Stimulated activated CD8-positive, alpha-beta memory T cell treated with anti-CD3 and anti-CD28 coated beads, Interleukin-15, amount 100 ng/mL, for 4 hours (primary cell): ENCODE results near the gene DNLZ.
"Not testable (repeated sequence)": the region's sequence is repeated elsewhere in the genome, so short reads cannot be mapped to it uniquely, and the experiment has no call there.

Experiments
- DNase-seq, 2 donors: peaks; one replicate each; pipeline ENCODE4 v3.0.0-alpha.2; 2020; ENCODE audit warnings: low read depth in 2 of 2

The DNLZ gene

DNA sequence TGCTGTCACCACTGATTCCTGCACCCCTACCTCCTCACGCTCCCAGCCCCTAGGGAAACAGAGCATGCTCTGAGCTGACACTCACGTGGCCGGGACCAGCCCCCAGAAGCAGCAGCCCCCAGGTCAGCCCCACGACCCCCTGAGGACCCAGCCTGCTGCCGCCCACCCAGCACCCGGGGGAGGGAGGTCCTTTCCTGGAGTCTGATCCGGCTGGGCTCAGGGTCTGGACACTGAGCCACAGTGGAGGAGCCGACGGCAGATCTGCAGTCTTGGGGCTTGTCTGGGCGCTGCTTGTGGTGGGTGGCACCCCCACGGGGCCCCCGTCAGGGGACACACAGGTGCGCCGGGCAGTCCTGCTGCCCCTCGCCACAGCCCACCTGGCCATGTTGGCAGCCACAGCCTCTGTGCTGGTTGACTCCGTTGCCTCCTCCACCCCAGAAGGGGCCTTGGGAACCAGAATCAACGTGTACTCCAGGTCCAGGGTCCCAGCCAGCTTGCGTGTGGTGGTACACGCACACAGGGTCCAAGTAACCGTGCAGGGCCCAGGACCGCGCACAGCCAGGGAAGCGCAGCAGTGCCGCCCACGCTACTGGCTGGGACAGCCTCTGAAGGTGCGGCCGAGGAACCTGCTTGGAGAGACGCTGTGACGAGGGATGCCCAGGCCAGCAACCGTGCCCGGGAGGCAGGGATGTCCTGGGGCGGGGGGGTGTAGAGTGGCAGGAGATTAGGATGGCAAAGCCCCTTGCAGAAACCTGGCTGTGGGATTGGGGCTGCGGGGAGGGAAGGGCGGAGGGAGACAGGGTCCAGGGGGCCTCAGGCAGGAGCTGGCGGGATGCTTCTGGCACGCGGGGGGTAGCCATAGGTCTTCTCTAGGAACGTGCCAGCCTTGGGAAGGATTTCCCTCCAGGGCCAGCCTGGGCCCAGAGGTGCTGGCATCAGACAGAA, 3.5 kb downstream of the DNLZ start:
- DNase-seq, result no peak

DNA sequence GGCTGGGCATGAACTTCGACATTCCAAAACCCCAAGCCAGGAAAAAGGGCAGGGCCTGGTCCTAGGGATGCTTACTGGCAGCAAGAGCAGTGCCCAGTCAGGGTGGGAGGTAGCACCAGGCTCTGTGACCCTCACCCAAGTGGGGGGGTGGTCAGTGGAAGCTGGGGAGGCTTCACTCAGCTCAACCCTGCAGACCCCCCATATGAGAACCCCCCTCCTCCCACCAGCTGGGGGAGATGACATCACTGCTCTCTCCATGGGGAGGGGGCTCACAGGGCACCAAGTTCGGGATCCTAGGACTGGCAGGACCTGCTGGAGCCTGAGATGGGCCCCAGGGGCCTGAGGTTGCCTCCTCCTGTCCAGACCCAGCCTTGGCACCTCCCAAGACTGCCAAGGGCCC, 4.7 kb downstream of the DNLZ start:
- no peak for DNase-seq

DNA sequence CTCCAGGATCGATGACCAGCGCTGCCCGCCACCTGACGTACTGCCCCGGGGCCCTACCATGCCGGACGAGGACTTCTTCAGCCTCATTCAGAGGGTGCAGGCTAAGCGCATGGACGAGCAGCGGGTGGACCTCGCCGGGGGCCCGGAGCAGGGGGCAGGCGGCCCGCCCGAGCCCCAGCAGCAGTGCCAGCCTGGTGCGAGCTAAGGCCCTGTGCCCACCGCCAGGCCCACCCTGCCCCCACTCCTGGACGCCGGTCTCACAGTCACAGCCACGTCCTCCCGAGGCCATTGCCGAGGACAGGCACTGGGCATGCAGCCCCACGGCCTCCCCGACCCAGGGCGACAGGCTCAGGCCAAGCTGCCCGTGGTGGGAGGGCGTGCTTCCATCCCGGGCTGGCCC, 5.5 kb downstream of the DNLZ start:
- DNase-seq, result no peak

DNA sequence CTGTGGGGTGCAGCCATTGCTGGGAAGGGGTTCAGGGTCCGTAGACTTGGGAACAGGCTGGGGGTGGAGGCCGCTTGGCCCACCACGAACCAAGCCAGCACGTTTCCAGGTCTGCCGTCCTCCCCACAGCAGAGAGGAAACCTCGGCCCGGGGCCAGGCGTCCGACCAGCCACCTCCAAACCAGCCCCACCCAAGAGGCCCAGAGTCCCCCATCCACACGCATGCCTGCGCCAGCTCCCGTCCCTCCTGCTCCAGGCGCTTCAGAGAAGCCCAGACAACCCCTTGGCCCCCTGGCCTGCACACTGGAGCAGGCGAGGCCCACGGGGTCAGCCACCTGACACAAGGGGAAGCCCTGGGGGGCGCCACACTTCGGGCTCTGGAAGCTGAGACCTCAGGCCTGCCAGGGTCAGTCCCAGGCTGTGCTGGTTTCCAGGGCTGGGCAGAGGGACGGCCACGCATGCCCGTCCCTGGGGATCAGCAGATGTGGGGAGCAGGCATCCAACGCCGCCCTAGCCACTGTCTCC, 6.3 kb downstream of the DNLZ start:
- DNase-seq, result no peak

DNA sequence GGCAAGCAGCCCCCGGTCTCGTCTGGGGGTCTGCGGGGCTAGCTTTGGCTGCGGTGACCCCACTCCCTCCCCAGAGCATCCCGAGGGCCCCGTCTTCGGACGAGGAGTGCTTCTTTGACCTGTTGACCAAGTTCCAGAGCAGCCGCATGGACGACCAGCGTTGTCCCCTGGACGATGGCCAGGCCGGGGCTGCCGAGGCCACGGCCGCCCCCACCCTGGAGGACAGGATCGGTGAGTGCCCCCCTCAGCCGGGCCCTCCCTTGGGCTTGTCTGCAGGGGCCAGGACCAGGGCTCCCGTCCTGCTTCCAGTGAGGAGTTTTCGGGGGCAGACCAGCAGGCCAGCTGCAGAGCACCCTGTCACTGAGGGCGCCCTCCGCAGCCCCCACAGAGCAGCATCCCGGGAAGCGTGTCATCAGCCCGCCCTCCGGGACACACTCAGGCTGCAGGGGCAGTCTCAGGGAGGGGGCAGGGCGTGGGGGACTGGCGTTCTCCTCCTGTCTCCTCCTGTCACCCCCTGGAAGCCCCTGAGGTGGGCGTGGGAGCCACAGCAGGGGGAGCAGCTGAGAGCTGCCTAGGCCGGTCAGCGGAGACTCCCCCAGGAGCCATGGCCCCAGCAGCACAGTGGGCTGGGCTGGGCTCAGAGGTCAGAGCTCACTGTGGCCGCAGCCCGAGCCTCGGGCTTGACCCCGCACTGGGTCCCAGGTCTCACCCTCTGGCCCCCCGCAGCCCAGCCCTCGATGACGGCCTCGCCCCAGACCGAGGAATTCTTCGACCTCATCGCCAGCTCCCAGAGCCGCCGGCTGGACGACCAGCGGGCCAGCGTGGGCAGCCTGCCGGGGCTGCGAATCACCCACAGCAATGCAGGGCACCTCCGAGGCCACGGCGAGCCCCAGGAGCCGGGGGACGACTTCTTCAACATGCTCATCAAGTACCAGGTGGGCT, 7.7 kb downstream of the DNLZ start:
- no peak for DNase-seq

DNA sequence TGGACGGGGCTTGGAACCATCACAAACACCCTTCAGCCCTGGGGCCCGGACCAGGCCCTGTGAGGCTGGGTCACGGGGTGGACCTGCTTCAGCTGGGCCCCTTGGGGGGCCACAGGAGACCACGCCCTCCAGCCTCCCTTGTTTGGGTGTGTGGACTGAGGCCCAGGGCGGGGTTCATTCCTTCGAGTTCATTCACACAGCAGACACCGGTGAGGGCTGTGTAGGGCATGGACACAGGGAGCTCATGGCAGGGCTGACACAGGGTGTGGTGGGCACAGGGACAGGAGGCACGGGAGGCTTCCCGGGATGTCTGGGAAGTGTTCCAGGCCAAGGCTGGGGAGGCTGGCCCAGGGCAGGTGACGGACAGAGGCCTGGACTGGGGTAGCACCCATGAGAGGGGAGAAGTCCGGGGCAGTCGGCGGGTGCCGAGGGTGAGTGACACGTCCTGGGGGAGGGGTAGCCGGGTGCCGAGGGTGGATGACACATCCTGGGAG, 8.9 kb downstream of the DNLZ start:
- DNase-seq, result no peak

DNA sequence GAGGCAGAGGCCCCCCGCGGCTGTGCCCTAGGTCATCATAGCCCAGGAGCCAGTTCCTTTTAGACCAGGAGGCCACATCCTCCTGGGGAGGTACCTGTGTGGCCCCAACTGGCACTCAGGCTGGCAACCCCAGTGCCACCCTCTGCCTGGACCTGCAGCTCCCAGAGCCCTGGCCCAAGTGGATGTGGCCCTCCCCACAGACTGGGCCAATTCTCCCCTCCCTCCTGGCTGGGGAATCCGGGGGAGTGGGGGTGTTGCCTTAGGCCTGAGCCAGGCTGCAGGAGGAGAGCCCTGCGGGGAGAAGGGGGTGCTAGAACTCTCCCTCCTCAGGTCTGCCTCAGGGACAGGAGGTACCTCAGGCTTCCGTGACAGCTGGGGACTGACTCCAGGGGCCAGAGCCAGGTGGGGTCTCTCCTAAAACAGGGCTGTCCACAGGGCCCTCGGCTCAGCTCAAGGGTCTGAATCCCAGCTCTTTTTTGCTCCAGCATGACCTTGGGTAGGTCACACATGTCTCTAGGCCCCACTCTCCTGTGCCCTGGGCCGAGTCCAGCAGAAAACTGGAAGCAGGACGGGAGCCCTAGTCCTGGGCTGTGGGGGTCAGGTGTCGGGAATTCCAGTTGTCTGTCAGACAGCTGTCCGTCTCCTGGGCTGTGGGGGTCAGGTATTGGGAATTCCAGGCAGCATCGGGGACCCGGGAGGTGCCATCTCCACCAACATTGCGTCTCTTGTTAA, 9.6 kb downstream of the DNLZ start:
- no peak for DNase-seq

DNA sequence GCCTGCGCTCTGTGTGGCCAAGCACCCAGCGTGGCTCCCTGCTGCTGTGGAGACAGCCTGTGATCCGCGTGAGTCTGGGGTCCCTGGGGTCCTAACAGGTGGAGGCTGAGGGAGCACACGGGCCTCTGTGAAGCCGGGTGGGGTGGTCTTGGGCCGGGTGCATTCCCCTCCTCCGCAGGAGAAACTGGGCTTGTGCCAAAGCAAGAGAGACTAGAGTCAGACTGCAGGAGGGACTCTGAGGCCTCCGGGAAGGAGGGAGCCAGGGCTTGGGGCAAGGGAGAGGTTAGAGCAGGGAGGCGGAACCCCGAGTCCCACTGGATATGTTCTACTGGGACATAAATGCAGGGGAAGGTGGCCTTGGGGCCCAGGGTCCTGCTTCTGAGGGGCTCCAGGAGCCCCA, 10.5 kb downstream of the DNLZ start:
- DNase-seq, result no peak

DNA sequence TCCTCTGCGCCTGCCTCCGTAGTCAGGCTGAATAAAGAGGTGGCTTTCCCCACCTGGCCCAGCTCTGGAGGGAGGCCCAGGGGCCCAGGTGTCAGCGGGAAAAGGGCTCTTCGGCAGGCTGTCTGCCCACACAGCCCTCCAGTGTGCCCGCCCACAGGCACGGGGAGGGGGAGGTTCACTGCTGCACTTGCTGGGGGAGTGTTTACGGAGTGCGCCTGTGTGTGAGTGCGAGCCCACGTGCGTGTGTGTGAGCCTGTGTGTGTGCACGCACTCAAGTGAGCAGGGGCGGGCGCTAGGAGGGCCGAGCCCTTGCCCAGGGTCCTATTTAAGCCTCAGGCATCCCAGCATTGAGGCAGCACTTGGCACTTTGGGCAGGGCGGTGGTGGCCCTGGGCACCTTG, 10.9 kb downstream of the DNLZ start:
- DNase-seq, result no peak

DNA sequence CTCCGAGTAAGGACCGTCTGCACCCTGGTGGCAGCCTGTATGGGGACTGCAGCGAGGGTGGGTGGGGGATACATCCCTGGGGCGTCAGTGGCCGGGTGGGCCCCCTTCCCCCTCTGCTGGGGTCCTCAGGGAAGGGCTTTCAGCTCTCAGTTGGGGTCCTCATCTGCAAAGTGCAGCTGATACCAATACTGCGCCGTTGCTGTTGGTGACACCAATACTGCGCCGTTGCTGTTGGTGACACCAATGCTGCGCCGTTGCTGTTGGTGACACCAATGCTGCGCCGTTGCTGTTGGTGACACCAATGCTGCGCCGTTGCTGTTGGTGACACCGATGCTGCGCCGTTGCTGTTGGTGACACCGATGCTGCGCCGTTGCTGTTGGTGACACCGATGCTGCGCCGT, 11.7 kb downstream of the DNLZ start:
- DNase-seq, result not testable (repeated sequence)

DNA sequence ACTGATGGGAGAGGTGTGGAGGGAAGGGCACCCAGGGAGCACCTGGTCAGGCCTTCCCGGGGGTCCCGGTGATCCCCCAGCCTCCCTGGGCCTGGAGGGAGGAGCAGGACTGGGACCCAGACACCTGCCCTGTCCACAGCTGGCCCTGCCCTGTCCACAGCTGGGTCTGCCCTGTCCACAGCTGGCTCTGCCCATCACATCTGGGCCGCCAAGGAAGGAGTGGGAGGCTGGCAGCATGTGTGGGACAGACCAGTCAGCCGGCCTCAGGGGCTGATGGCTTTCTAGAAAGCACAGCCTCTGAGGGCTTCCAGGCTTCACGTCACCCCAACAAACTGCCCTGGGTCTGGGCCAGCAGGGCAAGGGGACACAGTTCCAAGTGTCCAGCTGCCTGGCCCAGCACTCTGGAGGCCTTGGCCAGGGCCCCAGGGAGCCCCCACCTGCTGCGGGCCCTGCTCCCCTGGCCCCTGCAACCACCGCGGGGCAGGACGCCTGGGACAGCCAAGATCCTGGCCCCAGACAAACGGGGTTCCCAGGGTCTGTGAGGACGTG, 12.2 kb downstream of the DNLZ start:
- DNase-seq, result no peak

DNA sequence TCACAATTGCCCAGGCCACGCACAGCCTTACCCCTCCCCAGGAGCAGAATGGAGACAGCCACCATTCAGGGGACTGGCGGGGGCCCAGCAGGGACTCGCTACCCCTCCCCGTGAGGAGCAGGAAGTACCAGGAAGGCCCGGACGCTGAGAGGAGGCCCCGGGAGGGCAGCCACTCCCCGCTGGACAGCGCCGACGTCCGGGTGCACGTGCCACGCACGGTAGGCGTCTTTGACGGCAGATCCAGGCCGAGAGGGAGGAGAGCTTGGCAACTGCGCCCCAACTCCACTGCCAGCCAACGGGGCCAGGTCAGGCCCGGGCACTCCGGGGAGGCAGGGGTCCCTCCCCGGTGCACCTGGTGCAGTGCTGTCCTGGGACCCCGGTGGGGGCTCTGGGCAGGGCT, 14.0 kb downstream of the DNLZ start:
- DNase-seq, result no peak

DNA sequence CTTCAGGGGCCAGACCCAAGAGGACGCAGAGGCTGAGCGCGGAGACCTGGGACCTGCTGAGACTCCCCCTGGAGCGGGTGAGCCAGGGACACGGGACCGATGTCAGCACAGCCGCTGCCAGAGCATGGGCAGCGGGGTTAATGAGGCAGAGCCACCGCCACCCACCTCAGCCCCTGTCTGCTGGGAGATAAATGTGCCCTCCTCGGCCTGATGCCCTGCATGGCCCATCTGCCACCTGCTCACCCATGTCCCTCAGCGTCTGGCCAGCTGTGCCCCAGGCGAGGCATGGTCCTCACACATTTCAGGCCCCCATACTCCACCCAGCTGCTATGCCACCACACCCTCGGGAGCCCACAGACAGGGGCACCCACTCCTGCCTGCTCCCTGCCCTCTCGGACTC, 14.9 kb downstream of the DNLZ start:
- no peak for DNase-seq

DNA sequence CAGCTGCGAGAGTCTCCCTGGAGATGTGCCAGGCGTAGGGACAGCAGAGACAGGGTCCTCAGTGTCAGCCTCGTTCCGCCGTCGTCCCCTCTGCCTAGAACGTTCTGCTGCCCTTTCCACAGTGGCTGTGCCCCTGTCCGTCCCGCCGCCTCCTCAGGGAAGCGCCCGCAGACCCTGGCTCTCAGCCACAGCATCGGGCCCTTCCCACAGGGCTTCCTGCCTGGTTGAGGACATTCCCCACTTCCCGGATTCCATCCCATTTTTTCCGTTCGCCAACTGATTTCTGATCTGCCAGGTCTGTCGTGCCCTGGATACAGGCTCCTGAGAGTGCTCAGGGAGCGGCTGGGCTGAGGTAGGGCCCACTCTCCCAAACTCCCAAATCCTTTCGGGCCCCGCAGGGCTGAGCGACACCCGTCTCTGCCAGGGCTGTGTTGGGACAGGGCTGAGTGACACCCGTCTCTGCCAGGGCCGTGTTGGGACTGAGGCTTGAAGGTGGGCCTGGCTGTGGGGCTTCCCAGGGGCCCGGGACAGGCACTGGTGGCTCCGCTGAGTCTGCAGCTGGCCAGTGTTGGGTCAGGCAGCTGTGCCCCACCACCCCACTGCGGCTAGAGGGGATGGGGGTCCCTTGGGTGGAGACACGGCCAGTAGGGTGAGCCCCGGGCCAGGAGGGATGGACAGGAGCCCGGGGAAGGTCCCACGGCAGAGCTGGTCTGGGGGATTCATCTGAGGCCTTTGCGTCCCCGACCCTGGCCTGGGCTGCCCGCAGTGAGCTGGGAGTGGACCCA, 15.9 kb downstream of the DNLZ start:
- DNase-seq, result no peak

DNA sequence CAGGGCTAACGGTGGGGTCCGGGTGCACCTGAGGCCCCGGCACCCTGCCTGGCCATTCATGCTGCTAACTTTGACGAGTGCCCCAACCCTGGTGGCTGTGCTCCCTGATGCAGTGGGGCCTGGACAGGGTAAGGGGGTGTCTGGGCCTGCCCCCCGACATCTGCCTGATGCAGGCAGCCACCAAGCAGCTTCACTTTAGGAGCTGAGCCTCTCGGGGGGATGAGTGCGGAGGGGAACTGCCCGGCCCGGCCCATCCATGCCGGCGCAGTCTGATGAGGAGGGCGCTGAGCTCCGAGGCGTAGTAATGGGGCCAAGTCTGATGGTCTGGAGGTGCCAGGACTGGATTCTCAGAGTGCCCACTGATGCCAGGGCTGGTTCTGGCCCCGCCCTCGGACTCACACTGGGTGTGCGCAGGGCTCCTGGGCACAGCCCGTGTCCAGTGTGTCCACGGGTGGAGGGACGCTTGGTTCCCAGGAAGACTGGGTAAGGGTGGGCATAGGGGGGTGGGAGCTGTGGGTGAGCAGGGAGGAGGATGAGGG, 16.5 kb downstream of the DNLZ start:
- no peak for DNase-seq

DNA sequence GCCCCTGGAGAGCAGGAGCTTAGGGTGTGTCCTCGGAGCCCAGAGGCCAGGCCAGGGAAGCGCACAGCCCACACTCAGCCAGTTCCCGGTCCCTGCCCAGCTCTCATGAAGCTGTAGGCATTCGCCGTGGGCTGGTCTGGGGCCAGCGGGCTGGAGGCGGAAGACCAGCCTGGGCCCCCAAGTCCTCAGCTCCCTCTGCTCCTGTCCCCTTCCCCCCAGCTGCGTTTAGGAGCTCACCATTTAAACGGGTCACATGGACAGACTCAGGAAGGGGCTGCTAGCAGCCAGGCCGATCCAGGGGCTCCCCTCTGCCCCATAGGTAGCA, 17.4 kb downstream of the DNLZ start:
- DNase-seq, result no peak

DNA sequence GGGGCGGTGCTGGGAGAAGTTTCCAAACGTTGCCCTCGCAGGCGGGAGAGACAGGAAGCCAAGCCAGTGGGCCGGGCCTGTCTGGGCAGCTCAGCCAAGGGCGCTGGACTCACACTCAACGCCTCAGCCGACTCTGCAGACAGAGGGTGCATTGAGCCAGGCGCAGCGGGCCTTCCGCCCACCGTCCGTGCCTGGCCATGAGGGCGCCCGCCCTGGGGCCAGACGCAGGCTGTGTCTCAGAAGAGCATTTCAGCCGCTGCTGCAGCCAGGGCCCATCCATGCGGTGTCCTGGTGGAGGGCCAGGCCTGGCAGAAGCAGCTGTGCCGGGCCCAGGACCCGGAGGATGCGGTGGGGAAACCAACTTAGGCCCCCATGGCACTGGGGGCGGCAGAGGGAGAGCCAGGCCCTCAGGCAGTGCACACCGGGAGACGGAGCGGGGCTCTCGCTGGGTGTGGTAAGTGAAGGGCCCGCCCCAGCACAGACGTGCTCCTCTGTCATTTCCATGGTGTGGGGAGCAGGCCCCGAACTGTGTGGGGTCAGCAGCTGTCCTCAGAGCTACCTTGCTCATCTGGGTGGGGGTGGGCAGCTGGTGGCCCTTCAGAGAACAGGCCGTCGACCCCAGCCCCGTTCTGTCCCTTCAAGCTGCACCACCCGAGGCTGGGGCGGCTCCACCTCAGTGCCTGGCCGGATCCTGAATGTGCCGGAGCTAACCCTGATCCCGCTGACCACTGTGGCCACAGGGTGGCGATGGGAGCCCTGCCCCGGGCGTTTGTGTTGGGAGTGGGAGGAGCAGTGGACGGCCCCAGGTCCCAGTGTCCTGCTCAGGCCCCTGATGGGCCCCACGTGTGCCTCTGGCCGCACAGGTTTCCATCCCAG, 18.0 kb downstream of the DNLZ start:
- no peak for DNase-seq

DNA sequence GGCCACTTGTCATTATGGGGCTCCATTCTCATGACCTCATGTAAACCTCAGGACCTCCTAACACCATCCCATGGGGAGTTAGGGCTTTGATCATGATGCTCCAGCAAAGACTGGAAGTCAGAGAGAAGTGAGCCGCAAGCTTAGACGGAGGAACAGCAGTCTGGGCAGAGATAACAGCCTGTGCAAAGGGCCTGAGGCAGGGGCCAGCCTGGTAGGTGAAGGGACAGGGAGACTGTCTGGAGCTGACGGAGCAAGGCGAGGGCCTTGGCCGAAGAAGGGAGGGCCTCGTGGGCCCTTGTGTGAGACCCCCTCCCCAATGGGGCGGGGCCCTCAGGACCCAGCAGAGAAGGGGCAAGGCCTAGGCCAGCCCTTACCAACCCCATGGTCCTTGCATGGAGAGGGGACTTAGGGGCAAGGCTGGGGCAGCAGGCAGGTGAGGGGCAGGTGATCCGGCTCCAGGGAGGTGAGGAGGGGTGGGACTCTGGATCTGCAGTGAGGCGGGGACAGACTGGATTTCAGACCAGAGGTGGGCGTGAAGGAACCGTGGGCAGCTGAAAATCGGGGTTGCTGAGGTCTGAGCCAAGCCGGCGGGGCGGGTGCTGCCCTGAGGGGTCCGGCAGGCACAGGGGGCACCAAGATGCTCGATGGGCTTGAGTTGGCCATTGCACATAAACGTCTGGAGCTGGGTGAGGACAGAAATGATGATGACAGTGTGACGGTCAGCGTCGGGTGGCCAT, 18.8 kb downstream of the DNLZ start:
- no peak for DNase-seq

DNA sequence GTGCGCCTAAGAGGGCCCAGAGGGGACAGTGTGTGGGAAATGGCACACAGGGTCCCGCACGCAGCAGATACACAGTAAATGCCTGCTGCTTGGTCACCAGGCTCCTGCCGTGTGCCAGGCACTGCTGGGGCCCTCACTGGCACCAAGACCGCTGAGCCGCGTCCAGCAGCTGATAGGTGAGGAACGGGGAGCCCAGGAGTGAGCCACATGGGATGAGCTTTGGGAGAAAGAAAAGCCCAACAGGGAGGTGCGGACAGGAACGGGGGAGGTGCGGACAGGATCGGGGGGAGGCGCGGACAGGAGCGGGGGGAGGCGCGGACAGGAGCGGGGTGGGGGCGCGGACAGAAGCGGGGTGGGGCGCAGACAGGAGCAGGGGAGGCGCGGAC, 19.7 kb downstream of the DNLZ start:
- DNase-seq, result no peak
